Measurements from ENCODE around the gene PPFIA1. TPM values are rescaled to one million over a fixed set of nuclear protein-coding genes. Genes with fewer than 3 reads are reported as not detected.
"Not testable (repeated sequence)": the region's sequence is repeated elsewhere in the genome, so short reads cannot be mapped to it uniquely, and the experiment has no call there.

The PPFIA1 gene
- total and polyA plus RNA-seq, 2 donors (not counting 1 experiment from before 2014, with no cell fraction given), result 38.8 to 39.8 TPM

GRCh38 chr11:70292863-70293262 is 22.4 kb downstream of the PPFIA1 start:
- Histone ChIP-seq H3K79me2 (ENCODE audit: control insufficient read depth, insufficient read depth, low read length) (no peaks in the 10 kb centered on the region), H3K27me3 (ENCODE audit: control insufficient read depth, insufficient read depth, low read length) (no peaks in the 10 kb centered on the region), H3K4me3 (replicated peaks in 1 of 4; ENCODE audit: control extremely low read depth in 1 of 4, insufficient read depth in 1 of 4, low read depth in 3 of 4, low read length in 4 of 4) (no peak overlapping the region), H3K4me1 (ENCODE audit: control insufficient read depth, extremely low read depth, insufficient read depth, low read length) (no peaks in the 10 kb centered on the region), H2AFZ (ENCODE audit: low read length) (no peak overlapping the region), H3K36me3 (ENCODE audit: control insufficient read depth, insufficient read depth, low read length) (peaks cover 2% of the 10 kb centered on the region), H4K20me1 (ENCODE audit: control insufficient read depth, extremely low read depth, insufficient read depth, low read length) (no peaks in the 10 kb centered on the region), H3K27ac (ENCODE audit: insufficient read depth, low read length) (no peak overlapping the region), H3K9ac (ENCODE audit: insufficient read depth, low read length) (no peak overlapping the region), H3K9me3 (ENCODE audit: control insufficient read depth, insufficient read depth, low read depth, low read length) (no peaks in the 10 kb centered on the region), H3K4me2 (ENCODE audit: extremely low read depth, insufficient read depth, low read length) (no peak overlapping the region)
- no peak for DNase-seq (ENCODE audit: low read depth in 2 of 2)
- TF ChIP-seq EZH2 (IDR thresholded peaks at IDR 0.05; ENCODE audit: low read length, missing control alignments) (no peak), CTCF (conservative IDR thresholded peaks at IDR 0.05 in 1 of 2, IDR thresholded peaks at IDR 0.05 in 1 of 2; ENCODE audit: low read depth in 1 of 2, low read length in 2 of 2) (no peak)

DNA sequence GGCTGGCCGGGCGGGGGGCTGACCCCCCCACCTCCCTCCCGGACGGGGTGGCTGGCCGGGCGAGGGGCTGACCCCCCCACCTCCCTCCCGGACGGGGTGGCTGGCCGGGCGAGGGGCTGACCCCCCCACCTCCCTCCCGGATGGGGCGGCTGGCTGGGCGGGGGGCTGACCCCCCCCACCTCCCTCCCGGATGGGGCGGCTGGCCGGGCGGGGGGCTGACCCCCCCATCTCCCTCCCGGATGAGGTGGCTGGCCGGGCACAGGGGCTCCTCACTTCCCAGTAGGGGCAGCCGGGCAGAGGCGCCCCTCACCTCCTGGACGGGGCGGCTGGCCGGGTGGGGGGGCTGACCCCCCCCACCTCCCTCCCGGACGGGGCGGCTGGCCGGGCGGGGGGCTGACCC is 24.7 kb downstream of the PPFIA1 start:
- not testable (repeated sequence) for DNase-seq (ENCODE audit: low read depth in 2 of 2); H3K9ac ChIP-seq (ENCODE audit: insufficient read depth, low read length); H3K9me3 ChIP-seq (ENCODE audit: control insufficient read depth, insufficient read depth, low read depth, low read length); H3K4me1 ChIP-seq (ENCODE audit: control insufficient read depth, extremely low read depth, insufficient read depth, low read length); H3K36me3 ChIP-seq (ENCODE audit: control insufficient read depth, insufficient read depth, low read length); H3K4me2 ChIP-seq (ENCODE audit: extremely low read depth, insufficient read depth, low read length); H3K4me3 ChIP-seq (replicated peaks in 1 of 4; ENCODE audit: control extremely low read depth in 1 of 4, insufficient read depth in 1 of 4, low read depth in 3 of 4, low read length in 4 of 4); H3K27ac ChIP-seq (ENCODE audit: insufficient read depth, low read length); H3K27me3 ChIP-seq (ENCODE audit: control insufficient read depth, insufficient read depth, low read length); H2AFZ ChIP-seq (ENCODE audit: low read length); H4K20me1 ChIP-seq (ENCODE audit: control insufficient read depth, extremely low read depth, insufficient read depth, low read length); H3K79me2 ChIP-seq (ENCODE audit: control insufficient read depth, insufficient read depth, low read length)

- Histone ChIP-seq H3K27ac (ENCODE audit: insufficient read depth, low read length) (no peak overlapping the region), H3K4me1 (ENCODE audit: control insufficient read depth, extremely low read depth, insufficient read depth, low read length) (no peaks in the 10 kb centered on the region), H3K27me3 (ENCODE audit: control insufficient read depth, insufficient read depth, low read length) (no peaks in the 10 kb centered on the region), H2AFZ (ENCODE audit: low read length) (no peak overlapping the region), H4K20me1 (ENCODE audit: control insufficient read depth, extremely low read depth, insufficient read depth, low read length) (no peaks in the 10 kb centered on the region), H3K4me2 (ENCODE audit: extremely low read depth, insufficient read depth, low read length) (no peak overlapping the region), H3K4me3 (replicated peaks in 1 of 4; ENCODE audit: control extremely low read depth in 1 of 4, insufficient read depth in 1 of 4, low read depth in 3 of 4, low read length in 4 of 4) (no peak overlapping the region), H3K79me2 (ENCODE audit: control insufficient read depth, insufficient read depth, low read length) (peaks cover 3% of the 10 kb centered on the region), H3K36me3 (ENCODE audit: control insufficient read depth, insufficient read depth, low read length) (peaks cover 2% of the 10 kb centered on the region), H3K9ac (ENCODE audit: insufficient read depth, low read length) (no peak overlapping the region), H3K9me3 (ENCODE audit: control insufficient read depth, insufficient read depth, low read depth, low read length) (no peaks in the 10 kb centered on the region)
- peak in 1 of 2 donors; percentile 52 for DNase-seq (ENCODE audit: low read depth in 2 of 2)
- TF ChIP-seq CTCF (conservative IDR thresholded peaks at IDR 0.05 in 1 of 2, IDR thresholded peaks at IDR 0.05 in 1 of 2; ENCODE audit: low read depth in 1 of 2, low read length in 2 of 2) (no peak), EZH2 (IDR thresholded peaks at IDR 0.05; ENCODE audit: low read length, missing control alignments) (no peak)
Observed at GRCh38 chr11:70296681-70297080, 26.2 kb downstream of the PPFIA1 start.
